Cerebellar cortex (tissue), 1 donor: ENCODE data around the gene ELOVL6.
"Not testable (repeated sequence)": the region's sequence is repeated elsewhere in the genome, so short reads cannot be mapped to it uniquely, and the experiment has no call there.

Experiments
- DNase-seq: peaks from one replicate; pipeline ENCODE4 v3.0.0-alpha.2; 2015; ENCODE audit warnings: low spot score

ELOVL6 gene, protein sequence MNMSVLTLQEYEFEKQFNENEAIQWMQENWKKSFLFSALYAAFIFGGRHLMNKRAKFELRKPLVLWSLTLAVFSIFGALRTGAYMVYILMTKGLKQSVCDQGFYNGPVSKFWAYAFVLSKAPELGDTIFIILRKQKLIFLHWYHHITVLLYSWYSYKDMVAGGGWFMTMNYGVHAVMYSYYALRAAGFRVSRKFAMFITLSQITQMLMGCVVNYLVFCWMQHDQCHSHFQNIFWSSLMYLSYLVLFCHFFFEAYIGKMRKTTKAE

DNA sequence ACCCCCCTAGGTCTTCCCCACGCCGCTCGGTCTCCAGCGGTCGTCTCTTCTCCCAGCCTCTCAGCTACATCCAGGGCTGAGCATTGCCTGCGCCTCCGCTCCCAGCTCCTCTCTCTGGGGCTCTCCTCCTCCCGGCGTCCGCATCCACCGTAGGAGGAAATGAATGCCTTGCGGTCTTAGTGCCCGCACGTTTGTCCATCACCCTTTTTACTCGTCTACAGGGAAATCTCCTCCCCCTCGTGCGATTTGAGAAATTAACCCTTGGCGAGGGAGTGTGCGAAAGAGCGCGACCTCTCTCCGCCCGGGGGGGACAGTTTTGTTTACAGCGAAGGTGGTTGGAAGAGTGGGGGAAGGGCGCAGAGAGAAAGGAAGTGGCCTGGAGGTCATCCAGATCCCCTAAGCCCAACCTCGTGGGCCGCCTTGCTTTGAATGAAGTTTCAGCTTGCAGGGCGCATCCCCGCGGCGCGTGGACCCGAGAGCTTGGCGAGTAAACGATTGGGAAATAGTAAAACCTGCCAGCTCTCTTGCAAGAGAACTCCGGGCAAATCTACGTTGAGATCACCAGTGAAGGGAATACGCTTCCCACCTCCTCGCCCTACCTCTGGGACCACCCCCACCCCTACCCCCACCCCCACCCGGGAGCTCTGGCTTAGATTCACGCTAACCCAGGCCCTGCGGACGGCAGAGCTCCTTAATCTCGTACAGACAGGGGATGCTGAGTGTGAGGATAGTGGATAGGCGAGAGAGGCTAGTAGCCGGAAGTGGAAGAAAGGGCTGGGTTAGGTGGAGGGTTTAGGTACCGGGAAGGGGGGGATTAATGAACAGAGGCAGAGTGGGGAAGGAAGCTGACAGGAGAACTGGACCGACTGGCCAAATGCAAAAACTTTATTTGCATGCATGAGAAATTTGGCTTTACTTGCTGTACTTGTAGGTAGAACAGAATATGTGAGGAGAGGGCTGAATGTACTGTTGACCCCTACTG is at the start of gene ELOVL6:
TSS of gene ELOVL6 (minus strand) at position 181 of the 982 bp plus-strand sequence. CDS start 280 bp downstream, outside the sequence.
- peak; percentile 91 for DNase-seq

DNA sequence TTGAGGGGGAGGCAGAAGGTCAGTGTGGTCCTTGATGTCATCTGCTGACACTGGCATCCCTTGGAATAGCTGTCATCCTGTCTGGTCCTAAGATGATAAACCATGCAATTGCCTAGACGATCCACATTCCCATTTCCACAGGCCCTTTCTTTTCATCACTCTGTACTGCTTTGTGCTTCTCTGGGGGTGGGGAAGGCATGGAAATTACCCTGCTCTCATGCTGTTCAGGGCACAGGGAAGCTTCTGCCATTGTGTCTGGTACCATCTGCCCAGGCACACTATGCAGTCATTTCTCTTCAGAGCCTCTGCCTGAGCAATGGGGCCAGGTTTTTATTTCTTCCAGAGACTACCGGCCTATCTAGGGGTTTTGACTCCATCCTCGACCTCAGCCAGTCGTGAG is 49.7 kb upstream of the ELOVL6 start:
- DNase-seq: no peak

DNA sequence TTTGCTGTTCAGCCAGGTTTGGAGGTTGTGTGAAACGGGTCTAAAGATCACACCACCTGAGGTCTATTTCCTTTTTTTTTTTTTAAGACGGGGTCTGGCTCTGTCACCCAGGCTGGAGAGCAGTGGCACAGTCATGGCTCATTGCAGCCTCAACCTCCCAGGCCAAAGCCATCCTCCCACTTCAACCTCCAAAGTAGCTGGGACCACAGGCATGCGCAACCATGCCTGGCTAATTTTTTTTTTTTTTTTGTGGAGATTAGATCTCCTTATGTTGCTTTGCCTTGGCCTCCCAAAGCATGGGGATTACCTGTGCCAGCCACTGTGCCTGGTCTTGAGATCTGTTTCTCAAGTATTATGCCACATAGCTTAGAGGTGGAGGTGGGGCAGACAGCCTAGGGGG is 49.2 kb upstream of the ELOVL6 start:
- no peak for DNase-seq

DNA sequence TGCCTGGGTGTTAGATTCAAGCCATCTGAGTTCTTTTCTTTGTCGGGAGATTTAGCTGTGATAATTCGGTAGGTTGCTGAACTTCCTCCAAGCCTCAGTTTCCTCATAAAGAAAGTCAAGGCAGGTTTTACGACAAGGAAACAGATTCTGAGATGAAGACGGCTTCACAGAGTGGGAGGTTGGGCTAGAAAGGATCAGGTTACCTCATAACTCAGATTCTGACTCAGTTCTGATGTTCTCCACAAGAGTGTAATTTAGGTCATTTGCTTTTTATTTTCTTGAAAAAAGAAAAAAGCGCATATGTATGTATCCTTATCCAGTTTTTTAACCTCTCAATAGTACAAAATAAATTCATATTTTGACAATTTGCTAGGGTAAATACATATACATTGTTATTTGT is 47.2 kb upstream of the ELOVL6 start:
- DNase-seq: no peak

DNA sequence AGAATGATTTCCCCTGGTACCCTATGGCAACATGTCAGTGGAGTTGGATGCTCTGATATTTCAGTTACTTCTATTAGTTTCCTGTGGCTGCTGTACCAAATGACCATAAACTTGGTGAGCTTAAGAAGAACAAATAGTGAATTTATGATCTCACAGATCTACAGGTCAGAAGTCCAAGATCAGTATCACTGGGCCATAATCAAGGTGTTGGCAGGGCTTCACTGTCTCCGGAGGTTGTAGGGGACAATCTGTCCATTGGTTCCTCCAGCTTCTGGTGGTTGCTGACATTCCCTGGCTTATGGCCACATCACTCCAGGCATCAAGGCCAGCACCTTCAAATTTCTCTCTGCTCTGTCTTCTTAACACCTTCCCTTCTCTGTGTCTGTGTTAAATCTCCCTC is 37.9 kb upstream of the ELOVL6 start:
- no peak for DNase-seq

DNA sequence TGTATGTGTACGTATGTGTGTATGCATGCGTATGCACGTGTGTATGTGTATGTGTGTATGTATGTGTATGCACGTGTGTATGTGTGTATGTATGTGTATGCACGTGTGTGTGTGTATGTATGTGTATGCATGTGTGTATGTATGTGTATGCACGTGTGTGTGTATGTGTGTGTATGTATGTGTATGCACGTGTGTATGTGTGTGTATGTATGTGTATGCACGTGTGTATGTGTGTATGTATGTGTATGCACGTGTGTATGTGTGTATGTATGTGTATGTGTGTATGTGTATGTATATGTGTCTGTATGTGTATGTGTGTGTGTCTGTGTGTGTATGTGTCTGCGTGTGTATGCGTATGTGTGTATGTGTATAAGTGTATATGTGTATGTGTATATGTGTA is 35.2 kb upstream of the ELOVL6 start:
- not testable (repeated sequence) for DNase-seq

DNA sequence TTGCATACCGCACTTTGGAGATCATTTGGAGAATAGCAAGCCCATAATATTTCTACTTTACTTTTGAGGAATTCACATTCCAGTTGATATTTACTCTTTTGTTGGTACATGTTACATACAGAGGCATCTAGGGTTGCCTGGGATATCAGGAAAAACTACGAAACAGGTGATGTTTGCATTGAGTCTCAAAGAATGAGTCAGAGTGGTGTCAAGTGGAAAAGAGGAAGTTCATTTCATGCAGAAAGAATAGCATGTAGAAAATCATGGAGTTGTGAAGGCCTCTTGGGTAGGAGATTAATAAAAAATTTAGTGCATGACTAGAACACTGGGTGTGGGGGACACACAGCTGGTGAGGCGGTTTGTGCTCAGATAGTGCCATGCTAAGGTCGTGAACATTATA is 33.5 kb upstream of the ELOVL6 start:
- DNase-seq: no peak

DNA sequence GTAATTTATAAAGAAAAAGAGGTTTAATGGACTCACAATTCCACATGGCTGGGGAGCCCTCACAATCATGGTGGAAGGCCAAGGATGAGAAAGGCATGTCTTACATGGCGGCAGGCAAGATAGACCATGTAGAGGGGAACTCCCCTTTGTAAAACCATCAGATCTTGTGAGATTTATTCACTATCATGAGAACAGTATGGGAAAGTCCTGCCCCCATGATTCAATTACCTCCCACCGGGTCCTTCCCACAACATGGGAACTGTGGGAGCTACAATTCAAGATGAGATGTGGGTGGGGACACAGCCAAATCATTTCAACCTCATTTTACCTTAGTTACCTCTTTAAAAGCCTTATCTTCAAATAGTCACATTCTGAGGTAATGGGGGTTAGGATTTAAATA is 30.9 kb upstream of the ELOVL6 start:
- DNase-seq: no peak

DNA sequence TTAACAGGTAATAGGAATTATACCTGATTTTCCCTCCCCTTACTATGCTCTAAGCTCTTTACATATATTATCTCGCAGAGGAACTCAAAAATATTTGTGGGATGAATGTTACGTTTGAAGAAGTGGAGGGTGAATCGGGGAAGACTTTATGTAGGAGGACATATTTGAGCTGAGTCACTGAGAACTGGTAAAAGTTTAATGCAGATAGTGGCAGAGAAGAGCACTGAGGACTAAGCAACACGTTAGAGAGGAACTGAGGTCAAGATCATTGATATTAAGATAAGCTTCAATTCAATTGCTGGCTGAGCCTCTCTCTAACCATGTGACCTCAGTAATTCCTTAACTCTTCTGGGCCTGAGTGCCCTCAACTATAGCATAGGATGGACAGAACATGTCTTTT is 26.4 kb upstream of the ELOVL6 start:
- no peak for DNase-seq

DNA sequence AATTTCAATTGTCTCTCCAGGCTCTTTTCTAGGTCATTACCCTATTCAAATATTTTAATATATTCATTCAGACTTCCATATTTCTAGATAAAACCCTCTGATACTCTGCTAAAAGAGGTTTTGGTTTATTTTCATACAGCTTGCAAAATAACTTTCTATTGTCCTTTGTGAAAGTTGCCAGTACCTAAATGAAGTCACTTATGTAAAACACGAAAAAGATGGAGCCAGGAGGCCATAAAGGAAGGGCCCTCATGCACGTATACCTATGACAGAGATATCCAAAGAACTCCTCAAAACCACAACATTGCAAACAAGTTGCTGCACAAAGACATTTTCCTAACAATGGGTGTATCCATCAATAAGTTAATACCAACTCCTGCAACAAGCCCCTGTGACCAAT is 25.7 kb upstream of the ELOVL6 start:
- DNase-seq: no peak

DNA sequence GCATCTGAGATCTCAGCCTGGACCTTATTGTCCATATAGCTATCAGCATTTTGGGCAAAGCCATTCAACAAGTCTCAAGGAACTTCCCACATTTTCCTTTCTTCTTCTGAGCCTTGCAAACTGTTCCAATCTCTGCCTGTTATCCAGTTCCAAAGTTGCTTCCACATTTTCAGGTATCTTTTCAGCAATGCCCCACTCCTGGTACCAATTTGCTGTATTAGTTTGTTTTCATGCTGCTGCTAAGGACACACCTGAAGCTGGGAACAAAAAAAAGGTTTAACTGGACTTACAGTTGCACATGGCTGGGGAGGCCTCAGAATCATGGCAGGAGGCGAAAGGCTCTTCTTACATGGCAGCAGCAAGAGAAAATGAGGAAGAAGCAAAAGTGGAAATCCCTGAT is 20.5 kb upstream of the ELOVL6 start:
- not testable (repeated sequence) for DNase-seq

DNA sequence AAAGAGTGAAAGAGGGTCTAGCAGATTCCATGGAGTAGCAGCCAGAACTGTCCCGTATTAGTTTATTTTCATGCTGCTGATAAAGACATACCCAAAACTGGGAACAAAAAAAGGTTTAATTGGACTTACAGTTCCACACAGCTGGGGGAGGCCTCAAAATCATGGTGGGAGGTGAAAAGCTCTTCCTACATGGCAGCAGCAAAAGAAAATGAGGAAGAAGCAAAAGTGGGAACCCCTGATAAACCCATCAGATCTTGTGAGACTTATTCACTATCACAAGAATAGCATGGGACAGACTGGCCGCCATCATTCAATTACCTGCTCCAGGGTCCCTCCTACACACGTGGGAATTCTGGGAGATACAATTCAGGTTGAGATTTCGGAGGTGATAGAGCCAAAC is 18.8 kb upstream of the ELOVL6 start:
- DNase-seq: not testable (repeated sequence)

DNA sequence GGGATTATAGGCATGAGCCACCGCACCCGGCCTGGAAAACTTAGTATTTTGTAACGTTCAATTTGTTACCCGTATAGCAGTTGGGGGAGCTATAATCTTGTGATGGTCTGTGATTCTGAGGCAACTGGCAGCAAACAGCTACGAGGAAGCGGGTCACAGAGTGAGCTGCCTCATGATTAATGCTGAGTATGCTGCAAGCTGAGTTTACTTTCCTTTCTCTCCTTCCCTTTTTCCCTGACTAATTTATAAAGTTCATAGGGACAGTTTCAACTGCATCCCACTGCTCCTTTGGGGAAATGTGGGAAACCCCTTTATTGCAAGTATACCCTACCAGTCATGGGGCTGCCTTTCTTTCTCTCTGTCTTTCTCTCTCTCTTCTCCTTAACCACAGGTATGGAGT is 17.7 kb upstream of the ELOVL6 start:
- DNase-seq: no peak

DNA sequence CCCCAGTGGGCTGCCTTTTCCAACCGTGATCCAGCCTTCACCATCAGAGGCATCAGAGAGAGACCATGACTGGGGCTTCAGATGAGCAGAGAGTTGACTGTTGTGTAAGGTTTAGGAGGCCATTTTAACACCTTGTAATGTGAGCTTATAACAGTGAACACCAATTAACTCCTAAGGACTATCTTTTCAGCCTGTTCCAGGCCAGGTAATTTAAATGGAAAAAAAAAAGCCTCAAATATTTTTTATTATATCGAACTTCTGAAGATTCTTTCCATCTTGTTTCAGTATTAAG is 13.3 kb upstream of the ELOVL6 start:
- no peak for DNase-seq

DNA sequence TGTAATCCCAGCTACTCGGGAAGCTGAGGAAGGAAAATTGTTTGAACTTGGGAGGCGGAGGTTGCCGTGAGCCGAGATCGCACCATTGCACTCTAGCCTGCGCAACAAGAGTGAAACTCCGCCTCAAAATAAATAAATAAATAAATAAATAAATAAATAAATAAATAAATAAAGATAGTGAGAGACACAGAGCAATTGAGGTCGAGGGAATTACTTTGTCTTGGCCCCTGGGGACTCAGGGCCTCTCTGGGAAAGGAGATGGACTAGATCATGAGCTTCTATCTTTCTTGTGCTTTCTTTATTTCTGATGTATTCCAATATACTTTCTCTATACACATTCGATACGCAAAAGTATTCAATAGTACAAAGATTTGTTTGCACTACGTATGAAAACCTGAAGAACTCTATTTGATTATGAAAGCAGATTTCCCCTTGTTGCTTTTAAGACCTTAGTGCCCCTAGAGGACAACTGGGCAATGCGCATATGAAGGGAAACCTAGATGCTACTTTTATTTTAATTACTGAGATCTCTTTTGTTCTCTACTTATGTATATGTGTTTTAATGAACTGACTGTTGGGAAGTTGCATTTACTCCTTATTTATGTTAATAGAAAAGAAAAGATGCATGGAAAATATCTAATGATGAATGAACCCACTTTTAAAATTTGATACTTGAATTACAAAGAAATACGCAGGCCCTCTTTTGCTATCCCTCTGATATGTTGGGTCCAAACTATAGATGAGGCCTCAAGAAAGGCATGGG is 12.8 kb upstream of the ELOVL6 start:
- DNase-seq: peak; percentile 54

DNA sequence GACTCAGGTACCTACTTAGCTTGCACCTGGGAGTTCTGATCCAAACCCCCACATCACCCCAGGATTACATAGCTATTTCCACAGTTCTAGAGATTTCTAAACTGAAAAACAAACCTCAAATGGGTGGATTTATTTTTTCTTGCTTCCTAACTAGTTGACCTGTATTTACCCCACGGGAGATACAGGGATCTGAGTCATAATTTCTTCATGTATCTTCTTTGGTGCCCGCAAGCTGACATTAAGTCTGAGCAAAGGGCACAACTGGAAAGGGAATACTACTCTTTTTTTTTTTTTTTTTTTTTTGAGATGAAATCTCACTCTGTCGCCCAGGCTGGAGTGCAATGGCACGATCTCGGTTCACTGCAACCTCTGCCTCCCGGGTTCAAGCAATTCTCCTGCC is 10.0 kb upstream of the ELOVL6 start:
- no peak for DNase-seq

DNA sequence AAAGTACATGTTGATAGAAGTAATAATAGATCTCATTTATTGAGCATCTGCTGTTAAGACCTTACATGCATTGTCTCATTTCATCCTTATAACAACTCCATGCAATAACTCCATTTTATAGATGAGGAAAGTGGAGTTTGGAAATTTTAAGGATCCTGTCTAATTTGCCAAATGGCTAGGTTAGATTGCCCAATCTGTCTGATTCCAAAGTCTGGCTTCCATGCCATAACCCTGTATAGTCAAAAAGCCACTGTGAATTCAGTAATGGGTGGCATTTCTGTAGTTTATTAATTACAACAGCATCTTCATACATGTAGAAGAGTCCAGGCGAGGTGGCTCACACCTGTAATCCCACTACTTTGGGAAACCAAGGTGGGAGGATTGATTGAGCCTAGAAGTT is 8.8 kb upstream of the ELOVL6 start:
- DNase-seq: no peak

DNA sequence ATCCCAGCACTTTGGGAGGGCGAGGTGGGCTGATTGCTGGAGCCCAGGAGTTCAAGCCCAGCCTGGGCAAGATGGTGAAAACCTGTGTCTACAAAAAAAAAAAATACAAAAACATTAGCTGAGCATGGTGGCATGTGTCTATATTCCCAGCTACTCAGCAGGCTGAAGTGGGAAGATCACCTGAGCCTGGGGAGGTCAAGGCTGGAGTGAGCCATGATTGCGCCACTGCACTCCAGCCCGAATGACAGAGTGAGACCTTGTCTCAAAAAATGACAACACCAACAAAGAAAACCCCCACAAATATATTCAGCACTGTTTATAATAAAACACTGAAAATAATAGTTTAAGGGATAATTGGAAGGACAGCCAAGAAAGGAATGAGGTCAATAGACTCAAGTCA is 3.6 kb upstream of the ELOVL6 start:
- no peak for DNase-seq

DNA sequence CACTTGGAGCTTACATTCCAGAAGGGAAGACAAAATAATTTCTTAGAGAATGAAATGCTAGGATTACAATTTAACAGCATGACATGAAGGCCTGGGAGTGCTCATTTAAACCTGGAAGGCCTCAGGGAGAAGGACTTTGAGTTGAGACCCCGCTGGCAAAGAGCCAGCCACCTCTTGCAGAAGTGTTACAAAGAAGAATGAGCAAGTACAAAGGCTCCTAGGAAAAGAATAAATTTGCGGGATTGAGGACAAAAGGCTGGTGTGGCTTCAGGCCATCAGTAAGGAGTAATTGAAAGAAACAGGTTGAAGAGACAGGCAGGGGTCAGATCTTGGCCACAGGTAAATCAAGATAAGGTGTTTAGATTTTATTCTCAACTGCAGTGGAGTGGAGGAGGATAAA is 3.1 kb upstream of the ELOVL6 start:
- no peak for DNase-seq

DNA sequence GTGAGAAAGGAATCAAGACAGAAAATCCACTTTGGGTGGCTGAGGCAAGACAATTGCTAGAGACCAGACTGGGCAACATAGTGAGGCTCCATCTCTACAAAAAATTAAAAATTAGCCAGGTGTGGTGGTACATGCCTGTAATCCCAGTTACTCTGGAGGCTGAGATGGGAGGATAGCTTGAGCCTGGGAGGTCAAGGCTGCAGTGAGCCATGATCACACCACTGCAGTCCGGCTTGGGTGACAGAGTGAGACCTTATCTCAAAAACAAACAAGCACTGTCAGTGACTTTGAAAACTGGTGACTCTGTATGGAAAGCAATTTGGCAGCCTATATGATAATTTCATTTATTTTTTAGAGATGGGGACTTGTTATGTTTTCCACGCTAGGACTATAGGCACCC is 2.3 kb upstream of the ELOVL6 start:
- DNase-seq: no peak

DNA sequence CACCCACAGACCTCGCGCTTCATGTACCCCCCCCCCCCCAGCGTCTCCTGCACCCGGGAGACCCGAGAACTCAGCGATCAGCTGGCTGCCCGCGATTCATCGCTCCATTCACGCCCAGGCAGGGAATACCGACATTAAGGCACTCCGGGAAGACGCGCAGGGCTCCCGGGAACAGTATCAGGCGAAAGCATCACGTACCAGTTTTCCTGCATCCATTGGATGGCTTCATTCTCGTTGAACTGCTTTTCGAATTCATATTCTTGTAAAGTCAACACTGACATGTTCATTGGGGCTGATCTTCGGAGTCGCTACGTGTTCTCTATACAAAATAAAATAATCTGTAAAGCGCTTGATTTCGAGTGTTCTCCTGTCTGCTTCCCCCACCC is 373 bp downstream of the ELOVL6 start:
- DNase-seq: peak; percentile 52

DNA sequence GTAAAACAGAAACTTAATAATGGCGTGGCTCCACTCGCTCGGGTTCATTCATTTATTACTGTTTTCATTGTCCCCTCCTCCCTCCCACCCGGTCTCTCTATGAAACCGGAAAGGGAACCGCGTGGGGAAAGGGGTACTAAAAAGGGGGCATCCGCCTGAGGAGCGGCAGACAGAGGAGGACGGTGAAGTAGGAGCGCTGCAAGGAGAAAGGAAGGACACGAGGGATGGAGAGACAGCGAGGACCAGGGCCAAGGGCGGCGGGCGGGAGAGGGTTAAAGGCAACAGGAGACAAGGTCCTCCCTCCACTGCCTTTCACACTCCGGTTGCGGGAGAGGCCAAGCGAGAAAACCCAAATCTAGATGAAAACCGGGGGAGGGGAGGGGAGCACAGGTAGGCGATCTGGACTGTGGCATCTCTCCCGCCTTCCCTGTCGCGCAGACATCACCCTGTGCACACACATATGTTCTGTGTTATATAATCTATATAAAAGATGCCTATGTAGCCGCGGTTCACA is 829 bp downstream of the ELOVL6 start:
- DNase-seq: peak; percentile 79
